ENCODE results near the gene RAF1. TPM values are rescaled to one million over a fixed set of nuclear protein-coding genes. Genes with fewer than 3 reads are reported as not detected.

Gene RAF1
- total RNA-seq = 42.9 and 46.7 TPM in 2 replicates

GRCh38 chr3:12663936-12664908, at the start of gene RAF1:
Gene RAF1, minus strand, starts transcription at chr3:12664117. Its CDS starts 45,396 bp downstream, at chr3:12618721.

GRCh38 chr3:12556690-12557472, 107.0 kb downstream of the RAF1 start, which contains the start of gene MKRN2:
Gene MKRN2, plus strand, starts transcription at chr3:12557087. Its CDS starts 64 bp downstream, at chr3:12557151.

GRCh38 chr3:12545473-12545791, 118.5 kb downstream of the RAF1 start, which contains the start of gene MKRN2OS:
Gene MKRN2OS, minus strand, starts transcription at chr3:12545499. Its CDS starts 35 bp downstream, at chr3:12545464.

Other genes starting within 250 kb of the RAF1 start
- gene TSEN2, start 179.6 kb downstream of the RAF1 start, total RNA-seq = 12.2 and 14.0 TPM in 2 replicates
- gene MKRN2OS, start 118.6 kb downstream of the RAF1 start, total RNA-seq = not detected in 2 replicates
- 30.1 and 32.7 TPM in 2 replicates for gene MKRN2, start 107.0 kb downstream of the RAF1 start, total RNA-seq
- not detected in 2 replicates for gene TMEM40, start 95.1 kb upstream of the RAF1 start, total RNA-seq
- gene CAND2, start 132.6 kb upstream of the RAF1 start, total RNA-seq = 0.44 and 0.81 TPM in 2 replicates
- 1,888 and 2,516 TPM in 2 replicates for gene RPL32, start 177.4 kb upstream of the RAF1 start, total RNA-seq

Measured in cardiac ventricle fibroblast (primary cell).